ENCODE measurements around the gene RABGAP1L.

GRCh38 chr1:174938281-174939007 is 779.1 kb downstream of the RABGAP1L start:
- TF ChIP-seq EZH2phosphoT487 (conservative IDR thresholded peaks at IDR 0.05; ENCODE audit: low read length) (no peak), CTCF (IDR thresholded peaks at IDR 0.05; ENCODE audit: insufficient read depth, low read length, poor library complexity, severe bottlenecking) (no peak)
